HG03039 (cell line): Measurements from ENCODE around the gene WDR91.

Experiments used
- ATAC-seq: cut with Tn5 transposase; IDR thresholded peaks from one replicate; pipeline ENCODE4 v1.9.1; 2021; ENCODE audit warnings: mild to moderate bottlenecking, moderate library complexity; ENCODE audit not compliant: unreplicated experiment

The WDR91 gene

DNA sequence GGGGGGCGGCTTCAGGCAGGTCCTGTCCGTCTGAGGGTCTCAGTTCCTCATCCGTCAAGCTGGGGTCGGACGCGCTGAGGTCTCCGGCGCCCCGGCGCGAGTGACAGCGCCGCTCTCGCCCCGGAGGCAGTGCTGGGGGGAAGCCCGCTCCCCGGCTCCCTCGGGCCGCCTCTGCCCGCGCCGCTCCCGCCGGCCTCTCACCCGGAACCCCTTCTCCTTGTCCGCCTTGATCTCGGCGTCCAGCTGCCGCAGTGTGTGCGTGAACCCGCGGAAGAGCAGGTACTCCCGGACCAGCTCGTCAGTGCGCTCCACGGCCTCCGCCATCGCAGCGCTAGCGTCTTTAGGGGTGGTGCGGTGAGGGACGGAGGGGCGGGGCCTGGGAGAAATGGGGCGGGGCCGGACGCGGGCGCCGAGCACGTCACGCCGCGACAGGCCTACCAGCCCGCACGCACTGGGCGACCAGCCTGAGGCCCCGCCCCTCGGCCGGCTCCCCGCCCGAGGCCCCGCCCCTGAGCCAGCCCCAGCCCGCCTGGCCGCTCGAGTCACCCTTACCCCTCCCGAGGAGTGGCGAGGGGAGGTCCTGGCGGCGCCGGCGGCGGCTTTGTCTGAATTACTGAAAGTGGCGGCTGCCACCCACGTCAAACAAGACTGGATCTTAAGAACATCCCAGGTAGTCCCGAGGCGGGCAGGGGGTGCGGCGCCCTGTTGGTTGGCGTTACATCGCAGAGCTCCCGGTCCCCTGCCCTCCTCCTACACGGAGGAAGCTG lies at the start of gene WDR91:
Gene WDR91, minus strand, starts transcription at position 348 of the 767 bp plus-strand sequence. Its CDS starts 24 bp downstream, at position 324.
- peak; percentile 79 for ATAC-seq

GRCh38 chr7:135260470-135260869 lies 49.1 kb upstream of the WDR91 start:
- ATAC-seq = no peak

GRCh38 chr7:135259702-135260101 lies 48.4 kb upstream of the WDR91 start:
- ATAC-seq = no peak

- no peak for ATAC-seq
Measured at GRCh38 chr7:135258585-135258984, 47.3 kb upstream of the WDR91 start.

GRCh38 chr7:135257790-135258189 lies 46.5 kb upstream of the WDR91 start:
- no peak for ATAC-seq

- ATAC-seq = no peak
Measured at GRCh38 chr7:135253851-135254771, 42.8 kb upstream of the WDR91 start.

- no peak for ATAC-seq
Measured at GRCh38 chr7:135251496-135252391, 40.4 kb upstream of the WDR91 start.

GRCh38 chr7:135248546-135248945 lies 37.2 kb upstream of the WDR91 start:
- ATAC-seq = no peak

- ATAC-seq = no peak
Measured at GRCh38 chr7:135247746-135248471, 36.6 kb upstream of the WDR91 start.

- ATAC-seq = no peak
Measured at GRCh38 chr7:135246191-135246825, 35.0 kb upstream of the WDR91 start.

- no peak for ATAC-seq
Measured at GRCh38 chr7:135245226-135246190, 34.2 kb upstream of the WDR91 start.

DNA sequence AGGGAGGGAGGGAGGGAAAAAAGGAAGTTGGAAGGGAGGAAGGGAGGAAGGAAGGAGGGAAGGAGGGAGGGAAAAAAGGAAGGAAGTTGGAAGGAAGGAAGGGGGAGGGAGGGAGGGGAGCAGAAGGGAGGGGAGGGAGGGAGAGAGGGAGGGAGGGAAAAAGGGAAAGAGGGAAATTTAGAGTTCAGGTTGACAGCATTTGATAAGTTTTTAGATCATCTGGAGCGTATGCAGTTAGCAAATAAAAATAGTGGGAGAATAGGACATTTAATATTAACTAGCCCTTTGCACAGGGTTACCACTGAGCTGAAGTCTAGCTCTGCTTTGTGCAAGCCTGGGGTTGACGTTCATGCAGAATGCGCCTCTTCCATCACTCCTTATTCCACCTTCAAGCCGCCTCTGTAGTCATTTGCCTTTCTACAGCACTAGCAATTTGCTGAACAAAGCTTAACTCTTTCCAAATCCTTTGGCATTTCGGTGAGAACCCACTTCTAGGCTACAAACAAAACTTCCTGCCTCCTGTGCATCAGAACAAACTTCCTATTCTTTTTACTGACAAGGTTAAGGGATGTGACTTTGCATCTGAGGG lies 30.9 kb upstream of the WDR91 start:
- ATAC-seq = no peak

GRCh38 chr7:135240441-135240840 lies 29.1 kb upstream of the WDR91 start:
- ATAC-seq = no peak

DNA sequence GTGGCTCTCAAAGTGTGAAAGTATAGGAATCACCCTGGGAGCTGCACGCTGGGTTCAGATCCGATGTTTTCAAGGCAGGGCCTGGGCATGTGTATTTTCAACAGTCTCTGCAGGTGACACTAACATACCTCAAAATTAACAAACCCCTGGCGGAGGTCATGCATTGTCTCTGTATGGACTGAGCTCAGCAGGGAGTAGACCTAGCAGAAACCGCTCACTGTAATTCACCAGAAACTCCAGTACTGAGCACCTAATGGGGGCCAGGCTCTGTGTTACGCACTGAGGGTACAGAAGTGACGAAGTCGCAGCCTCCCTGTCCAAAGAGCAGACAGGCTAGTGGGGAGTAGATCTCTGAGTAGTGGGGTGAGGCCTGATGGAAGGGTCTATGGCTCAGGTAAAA lies 27.9 kb upstream of the WDR91 start:
- ATAC-seq = no peak

GRCh38 chr7:135238112-135238744 lies 26.9 kb upstream of the WDR91 start:
- ATAC-seq = no peak

DNA sequence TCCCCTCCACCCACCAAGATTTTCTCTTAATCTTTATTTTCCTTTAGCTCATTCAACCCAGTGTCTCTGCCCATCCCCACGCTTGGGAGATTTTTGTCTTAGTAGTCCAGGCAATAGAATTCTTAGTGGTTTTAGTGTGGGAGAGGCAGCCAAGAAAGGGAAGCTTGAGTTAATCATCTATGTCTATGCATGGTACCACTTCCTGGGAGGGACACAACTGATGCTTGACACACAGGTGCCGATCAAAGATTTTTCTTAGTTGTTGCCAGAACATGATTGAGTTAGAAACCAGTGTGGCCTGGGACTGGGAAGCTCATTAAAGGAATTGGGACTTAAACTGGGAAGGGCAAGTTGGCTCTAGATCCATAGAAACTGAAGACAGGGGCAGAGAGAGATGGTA lies 25.4 kb upstream of the WDR91 start:
- no peak for ATAC-seq

GRCh38 chr7:135235841-135236240 lies 24.5 kb upstream of the WDR91 start:
- ATAC-seq = no peak

DNA sequence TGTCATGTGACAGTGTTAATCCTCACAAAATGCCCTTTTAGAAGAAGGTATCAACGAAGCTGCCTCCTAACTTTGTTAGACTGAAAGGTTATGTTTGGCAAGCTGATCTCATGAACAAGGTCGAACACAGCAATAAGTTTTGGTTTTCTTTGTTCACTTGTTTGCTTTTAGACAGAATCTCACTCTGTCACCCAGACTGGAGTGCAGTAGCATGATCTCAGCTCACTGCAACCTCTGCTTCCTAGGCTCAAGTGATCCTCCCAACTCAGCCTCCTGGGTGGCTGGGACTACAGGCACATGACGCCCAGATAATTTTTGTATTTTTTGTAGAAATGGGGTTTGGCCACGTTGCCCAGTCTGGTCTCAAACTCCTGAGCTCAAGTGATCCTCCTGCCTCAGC lies 23.4 kb upstream of the WDR91 start:
- ATAC-seq = no peak
